Muscle of back (tissue), 11 donors: ENCODE results near the gene MKNK2. TPM values are rescaled to one million over a fixed set of nuclear protein-coding genes. Genes with fewer than 3 reads are reported as not detected.
A peak's percentile ranks its signal among the peaks of the same experiment; 100 is the strongest.
"Not testable (repeated sequence)": the region's sequence is repeated elsewhere in the genome, so short reads cannot be mapped to it uniquely, and the experiment has no call there.

Experiments
- DNase-seq, 3 donors: peaks; one replicate each; pipeline versions ENCODE4 v3.0.0 to v3.0.0-alpha.2; 2013
- polyA plus RNA-seq, 10 donors: library from polyadenylated mRNA; unstranded; fragments of 120-200 nt; gene quantifications; one replicate each; pipeline ENCODE4 v1.2.1, GENCODE V29; 2013; ENCODE audit not compliant: insufficient read length in 10 of 10

Gene MKNK2
- polyA plus RNA-seq, 10 donors, result 59.6 to 92.7 (median 76.8) TPM

- DNase-seq, result peak in 1 of 3 donors; percentile 5
These were observed 16.1 kb downstream of the MKNK2 start for GRCh38 chr19:2034729-2035589.

- not testable (repeated sequence) for DNase-seq
These were observed 16.8 kb downstream of the MKNK2 start for GRCh38 chr19:2034253-2034652.

- DNase-seq, result peak in 1 of 3 donors; percentile 3
These were observed 17.3 kb downstream of the MKNK2 start for GRCh38 chr19:2033825-2034159.

- DNase-seq, result no peak
These were observed 17.8 kb downstream of the MKNK2 start for GRCh38 chr19:2033115-2033824.

- DNase-seq, result peak; percentile 79 to 88 (median 79)
These were observed 18.6 kb downstream of the MKNK2 start for GRCh38 chr19:2032296-2032941.

GRCh38 chr19:2027361-2027760 lies 23.7 kb downstream of the MKNK2 start:
- peak; percentile 51 to 79 (median 65) for DNase-seq

GRCh38 chr19:2026770-2027169 lies 24.3 kb downstream of the MKNK2 start:
- DNase-seq, result no peak

GRCh38 chr19:2022289-2022688 lies 28.8 kb downstream of the MKNK2 start:
- no peak for DNase-seq

- DNase-seq, result no peak
These were observed 29.4 kb downstream of the MKNK2 start for GRCh38 chr19:2021453-2022140.

GRCh38 chr19:2018752-2019151 lies 32.3 kb downstream of the MKNK2 start:
- no peak for DNase-seq

- DNase-seq, result peak; percentile 67 to 86 (median 80)
These were observed 34.8 kb downstream of the MKNK2 start for GRCh38 chr19:2016041-2016807.

GRCh38 chr19:2015608-2015950 lies 35.5 kb downstream of the MKNK2 start, which contains the start of gene BTBD2:
BTBD2 (minus strand) TSS chr19:2015714; CDS start chr19:2015703, 11 bp downstream.
- peak; percentile 65 to 85 (median 78) for DNase-seq

- no peak for DNase-seq
These were observed 36.1 kb downstream of the MKNK2 start for GRCh38 chr19:2014731-2015607.

- DNase-seq, result no peak
These were observed 36.9 kb downstream of the MKNK2 start for GRCh38 chr19:2014131-2014571.

GRCh38 chr19:2013683-2013961 lies 37.4 kb downstream of the MKNK2 start:
- DNase-seq, result no peak

- DNase-seq, result no peak
These were observed 37.9 kb downstream of the MKNK2 start for GRCh38 chr19:2012941-2013682.

- no peak for DNase-seq
These were observed 39.9 kb downstream of the MKNK2 start for GRCh38 chr19:2011169-2011568.

- no peak for DNase-seq
These were observed 40.8 kb downstream of the MKNK2 start for GRCh38 chr19:2010135-2010668.

- no peak for DNase-seq
These were observed 47.2 kb downstream of the MKNK2 start for GRCh38 chr19:2003874-2004273.
